Vagina (tissue), 2 donors: Measurements from ENCODE around the gene ANO7.

Experiments
- POLR2A ChIP-seq, 2 donors: fragments of 450-650 bp; IDR thresholded peaks; one replicate each; pipeline ENCODE4 v1.6.1; 2017; ENCODE audit warnings: antibody characterized with exemption in 2 of 2, mild to moderate bottlenecking in 2 of 2, moderate library complexity in 2 of 2
- POLR2AphosphoS5 ChIP-seq, 2 donors: sonication (generic); formaldehyde crosslinking; IDR thresholded peaks; one replicate each; pipeline ENCODE4 v1.9.0; 2017; ENCODE audit warnings: antibody characterized with exemption in 2 of 2, mild to moderate bottlenecking in 2 of 2, low read depth in 1 of 2; ENCODE audit not compliant: insufficient read depth in 1 of 2
- TF ChIP-seq, protein P1 (sequence below), 3 experiments: fragments of 450-650 bp in 2 of 3; fragments of 200-600 bp in 1 of 3; sonication (generic) in 1 of 3; IDR thresholded peaks; one replicate each; pipeline ENCODE4 v1.5.1; 2017 to 2019; ENCODE audit warnings: antibody characterized with exemption in 3 of 3, mild to moderate bottlenecking in 2 of 3, moderate library complexity in 2 of 3

DNA sequence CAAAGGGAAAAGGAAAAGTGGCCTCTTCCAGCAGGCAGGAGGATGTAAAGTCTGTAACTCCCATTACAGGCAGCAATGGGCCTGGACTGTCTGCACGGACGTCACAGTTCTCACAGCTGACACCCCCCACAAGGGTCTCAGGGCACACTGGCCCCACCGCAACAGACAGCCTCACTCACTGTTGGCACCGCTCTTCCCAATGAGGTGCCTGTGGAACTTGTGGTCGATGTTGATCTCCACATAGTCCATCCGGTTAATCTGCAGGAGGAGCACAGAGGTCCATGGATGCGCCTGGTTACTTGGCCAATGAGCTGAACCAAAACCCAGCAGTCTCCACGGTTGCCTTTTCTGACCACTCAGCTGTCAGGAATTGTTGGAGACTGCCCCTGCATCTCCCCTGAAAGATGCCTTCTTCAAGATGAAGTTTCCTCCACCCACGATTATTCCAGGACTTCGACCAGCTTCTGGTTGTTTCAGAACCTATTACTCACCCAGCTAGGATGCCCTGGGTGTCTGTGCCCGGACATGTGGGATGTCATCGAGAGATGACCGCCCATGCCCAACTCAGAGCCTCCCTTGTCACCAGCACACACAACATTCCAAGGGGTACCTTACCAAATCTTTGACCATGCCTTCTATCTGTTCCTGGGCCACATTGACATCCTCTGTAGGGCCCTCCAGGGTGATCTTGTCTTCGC is 64.5 kb downstream of the ANO7 start:
- TF ChIP-seq, protein P1, sequence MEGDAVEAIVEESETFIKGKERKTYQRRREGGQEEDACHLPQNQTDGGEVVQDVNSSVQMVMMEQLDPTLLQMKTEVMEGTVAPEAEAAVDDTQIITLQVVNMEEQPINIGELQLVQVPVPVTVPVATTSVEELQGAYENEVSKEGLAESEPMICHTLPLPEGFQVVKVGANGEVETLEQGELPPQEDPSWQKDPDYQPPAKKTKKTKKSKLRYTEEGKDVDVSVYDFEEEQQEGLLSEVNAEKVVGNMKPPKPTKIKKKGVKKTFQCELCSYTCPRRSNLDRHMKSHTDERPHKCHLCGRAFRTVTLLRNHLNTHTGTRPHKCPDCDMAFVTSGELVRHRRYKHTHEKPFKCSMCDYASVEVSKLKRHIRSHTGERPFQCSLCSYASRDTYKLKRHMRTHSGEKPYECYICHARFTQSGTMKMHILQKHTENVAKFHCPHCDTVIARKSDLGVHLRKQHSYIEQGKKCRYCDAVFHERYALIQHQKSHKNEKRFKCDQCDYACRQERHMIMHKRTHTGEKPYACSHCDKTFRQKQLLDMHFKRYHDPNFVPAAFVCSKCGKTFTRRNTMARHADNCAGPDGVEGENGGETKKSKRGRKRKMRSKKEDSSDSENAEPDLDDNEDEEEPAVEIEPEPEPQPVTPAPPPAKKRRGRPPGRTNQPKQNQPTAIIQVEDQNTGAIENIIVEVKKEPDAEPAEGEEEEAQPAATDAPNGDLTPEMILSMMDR (IDR thresholded peaks at IDR 0.05), result no peak
- TF ChIP-seq POLR2A (IDR thresholded peaks at IDR 0.05) (no peak), POLR2AphosphoS5 (IDR thresholded peaks at IDR 0.05; ENCODE audit: insufficient read depth in 1 of 2, low read depth in 1 of 2) (no peak)
